B cell (primary cell): ENCODE measurements around the gene GOLGA6L24.
"Not testable (repeated sequence)": the region's sequence is repeated elsewhere in the genome, so short reads cannot be mapped to it uniquely, and the experiment has no call there.

ENCODE experiments used
- EZH2 ChIP-seq: IDR thresholded peaks from 2 replicates; pipeline ENCODE4 v1.6.1; 2012; ENCODE audit warnings: borderline replicate concordance, low read depth, mild to moderate bottlenecking, moderate library complexity, low read length; ENCODE audit not compliant: insufficient read depth, poor library complexity, severe bottlenecking
- TF ChIP-seq, protein P1 (sequence below): fragments of 200-600 bp; IDR thresholded peaks from one replicate; pipeline ENCODE4 v1.8.0; 2022; ENCODE audit warnings: antibody characterized with exemption, mild to moderate bottlenecking

- TF ChIP-seq, protein P1, sequence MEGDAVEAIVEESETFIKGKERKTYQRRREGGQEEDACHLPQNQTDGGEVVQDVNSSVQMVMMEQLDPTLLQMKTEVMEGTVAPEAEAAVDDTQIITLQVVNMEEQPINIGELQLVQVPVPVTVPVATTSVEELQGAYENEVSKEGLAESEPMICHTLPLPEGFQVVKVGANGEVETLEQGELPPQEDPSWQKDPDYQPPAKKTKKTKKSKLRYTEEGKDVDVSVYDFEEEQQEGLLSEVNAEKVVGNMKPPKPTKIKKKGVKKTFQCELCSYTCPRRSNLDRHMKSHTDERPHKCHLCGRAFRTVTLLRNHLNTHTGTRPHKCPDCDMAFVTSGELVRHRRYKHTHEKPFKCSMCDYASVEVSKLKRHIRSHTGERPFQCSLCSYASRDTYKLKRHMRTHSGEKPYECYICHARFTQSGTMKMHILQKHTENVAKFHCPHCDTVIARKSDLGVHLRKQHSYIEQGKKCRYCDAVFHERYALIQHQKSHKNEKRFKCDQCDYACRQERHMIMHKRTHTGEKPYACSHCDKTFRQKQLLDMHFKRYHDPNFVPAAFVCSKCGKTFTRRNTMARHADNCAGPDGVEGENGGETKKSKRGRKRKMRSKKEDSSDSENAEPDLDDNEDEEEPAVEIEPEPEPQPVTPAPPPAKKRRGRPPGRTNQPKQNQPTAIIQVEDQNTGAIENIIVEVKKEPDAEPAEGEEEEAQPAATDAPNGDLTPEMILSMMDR, result not testable (repeated sequence)
- not testable (repeated sequence) for TF ChIP-seq EZH2
Measured at GRCh38 chr15:28318828-28319227, 39.1 kb downstream of the GOLGA6L24 start.
